B cell (primary cell): ENCODE data around the gene DENND2A. TPM values are rescaled to one million over a fixed set of nuclear protein-coding genes. Genes with fewer than 3 reads are reported as not detected.
"Not testable (repeated sequence)": the region's sequence is repeated elsewhere in the genome, so short reads cannot be mapped to it uniquely, and the experiment has no call there.

Source experiments
- ATAC-seq: fragments of 200-7000 bp; cut with Tn5 transposase; one replicate; pipeline ENCODE4 v1.10.0; 2021; ENCODE audit warnings: low read depth, mild to moderate bottlenecking, moderate number of reproducible peaks, moderate library complexity
- CTCF ChIA-PET: fragments of 350-600 bp; sonication (Branson Sonifier 250); formaldehyde crosslinking; loops from one replicate; lab custom pipeline; 2021; ENCODE audit warnings: antibody characterized with exemption, inconsistent platforms; lab: Charles Lee
- POLR2A ChIA-PET: fragments of 350-600 bp; sonication (Branson Sonifier 250); formaldehyde crosslinking; loops from one replicate; lab custom pipeline; 2021; ENCODE audit warnings: antibody characterized with exemption; lab: Charles Lee
- DNase-seq: peaks from one replicate; pipeline ENCODE4 v3.0.0; 2013
- H2AFZ ChIP-seq: 2 replicates; pipeline ENCODE4 v1.6.1; 2012; ENCODE audit warnings: mild to moderate bottlenecking, low read depth, low read length; ENCODE audit not compliant: insufficient read depth, poor library complexity, severe bottlenecking
- H3K27ac ChIP-seq, 2 donors: 1 replicate in 1 of 2; 2 replicates in 1 of 2; pipeline ENCODE4 v1.5.1; 2012 to 2013; ENCODE audit warnings: low read length in 2 of 2, mild to moderate bottlenecking in 2 of 2, moderate library complexity in 1 of 2
- H3K27me3 ChIP-seq, 4 experiments: fragments of 200-600 bp in 1 of 4; sonication (generic) in 1 of 4; replicated peaks in 1 of 4; 1 replicate in 2 of 4; 2 replicates in 2 of 4; pipeline versions ENCODE4 v1.6.1 to v1.7.0; 2013 to 2016; ENCODE audit warnings: low read length in 3 of 4, mild to moderate bottlenecking in 2 of 4, mixed read lengths in 1 of 4, moderate library complexity in 1 of 4; ENCODE audit not compliant: insufficient read depth in 4 of 4, control insufficient read depth in 3 of 4; ENCODE audit errors: control extremely low read depth in 1 of 4
- H3K36me3 ChIP-seq, 2 experiments: replicated peaks in 1 of 2; 1 replicate in 1 of 2; 2 replicates in 1 of 2; pipeline versions ENCODE4 v1.6.1 to v1.7.1; 2013; ENCODE audit warnings: low read length in 1 of 2; ENCODE audit not compliant: insufficient read depth in 2 of 2, control insufficient read depth in 1 of 2; ENCODE audit errors: control extremely low read depth in 1 of 2, extremely low read depth in 1 of 2
- H3K4me1 ChIP-seq, 2 donors: fragments of 200-600 bp in 1 of 2; sonication (generic) in 1 of 2; 1 replicate in 1 of 2; 2 replicates in 1 of 2; pipeline versions ENCODE4 v1.5.1 to v1.6.1; 2013 to 2017; ENCODE audit warnings: low read length in 2 of 2; ENCODE audit not compliant: control insufficient read depth in 2 of 2, insufficient read depth in 2 of 2
- H3K4me2 ChIP-seq: replicated peaks from 2 replicates; pipeline ENCODE3; 2012; ENCODE audit warnings: mild to moderate bottlenecking, low read depth, low read length; ENCODE audit not compliant: poor library complexity, severe bottlenecking
- H3K4me3 ChIP-seq, 5 experiments: fragments of 200-600 bp in 1 of 5; sonication (generic) in 1 of 5; 1 replicate in 3 of 5; 2 replicates in 2 of 5; pipeline versions ENCODE4 v1.5.1 to v1.7.0; 2011 to 2016; ENCODE audit warnings: low read length in 4 of 5, mild to moderate bottlenecking in 4 of 5, low read depth in 2 of 5, control low read depth in 1 of 5, moderate library complexity in 1 of 5; ENCODE audit not compliant: insufficient read depth in 1 of 5; ENCODE audit errors: control extremely low read depth in 1 of 5, extremely low read depth in 1 of 5
- H3K79me2 ChIP-seq: fragments of 200-600 bp; sonication (generic); one replicate; pipeline ENCODE4 v1.6.0; 2016; ENCODE audit warnings: low read length; ENCODE audit not compliant: control insufficient read depth, insufficient read depth
- H3K9ac ChIP-seq: fragments of 200-600 bp; sonication (generic); 2 replicates; pipeline ENCODE4 v1.6.1; 2017; ENCODE audit warnings: mild to moderate bottlenecking, low read length, moderate library complexity
- H3K9me3 ChIP-seq, 3 donors: one replicate each; pipeline versions ENCODE4 v1.6.1 to v1.7.1; 2013; ENCODE audit warnings: low read length in 2 of 3; ENCODE audit not compliant: control insufficient read depth in 2 of 3, insufficient read depth in 1 of 3; ENCODE audit errors: control extremely low read depth in 1 of 3
- H4K20me1 ChIP-seq: 2 replicates; pipeline ENCODE4 v1.6.0; 2012; ENCODE audit warnings: mild to moderate bottlenecking, low read length; ENCODE audit not compliant: insufficient read depth, control insufficient read depth, poor library complexity, severe bottlenecking
- H3K27ac Mint-ChIP-seq: one replicate; pipeline ENCODE4 v1.8.0; 2021; ENCODE audit warnings: mixed read lengths
- H3K27me3 Mint-ChIP-seq: one replicate; pipeline ENCODE4 v1.8.0; 2021; ENCODE audit warnings: mixed read lengths
- H3K4me1 Mint-ChIP-seq: one replicate; pipeline ENCODE4 v1.8.0; 2021; ENCODE audit warnings: mixed read lengths
- H3K4me3 Mint-ChIP-seq: one replicate; pipeline ENCODE4 v1.8.0; 2021; ENCODE audit warnings: mixed read lengths
- H3K9me3 Mint-ChIP-seq: one replicate; pipeline ENCODE4 v1.8.0; 2022; ENCODE audit warnings: mixed read lengths; ENCODE audit not compliant: insufficient read depth
- EZH2 ChIP-seq: IDR thresholded peaks from 2 replicates; pipeline ENCODE4 v1.6.1; 2012; ENCODE audit warnings: borderline replicate concordance, low read depth, mild to moderate bottlenecking, moderate library complexity, low read length; ENCODE audit not compliant: insufficient read depth, poor library complexity, severe bottlenecking
- WGBS: methylation state at CpG from one replicate; pipeline ENCODE4 v1.1.5; 2013; ENCODE audit warnings: missing lambda C conversion rate; ENCODE audit not compliant: insufficient coverage; 5-methylcytosine and 5-hydroxymethylcytosine counted together
- intact Hi-C: fragments of 100-400 bp; cut with micrococcal nuclease; formaldehyde crosslinking; loops from one replicate; pipeline ENCODE4 v1.10.0; 2022
- polyA plus RNA-seq: library from polyadenylated mRNA; depleted of rRNA; stranded (reverse); fragments of >200 nt; gene quantifications from 2 replicates; pipeline ENCODE4 v1.2.3, GENCODE V29; 2012
- total RNA-seq, 2 donors: library from RNA; stranded (reverse); fragments of 120-200 nt in 1 of 2; gene quantifications; 1 replicate in 1 of 2; 2 replicates in 1 of 2; pipeline versions ENCODE4 v1.2.3 to v1.2.4, GENCODE V29; 2013 to 2022
- TF ChIP-seq, protein P1 (sequence below): fragments of 200-600 bp; IDR thresholded peaks from one replicate; pipeline ENCODE4 v1.8.0; 2022; ENCODE audit warnings: antibody characterized with exemption, mild to moderate bottlenecking

The DENND2A gene
- total and polyA plus RNA-seq, 2 donors (not counting 1 experiment from before 2014, with no cell fraction given): 0.31 TPM; not detected in 1

DNA sequence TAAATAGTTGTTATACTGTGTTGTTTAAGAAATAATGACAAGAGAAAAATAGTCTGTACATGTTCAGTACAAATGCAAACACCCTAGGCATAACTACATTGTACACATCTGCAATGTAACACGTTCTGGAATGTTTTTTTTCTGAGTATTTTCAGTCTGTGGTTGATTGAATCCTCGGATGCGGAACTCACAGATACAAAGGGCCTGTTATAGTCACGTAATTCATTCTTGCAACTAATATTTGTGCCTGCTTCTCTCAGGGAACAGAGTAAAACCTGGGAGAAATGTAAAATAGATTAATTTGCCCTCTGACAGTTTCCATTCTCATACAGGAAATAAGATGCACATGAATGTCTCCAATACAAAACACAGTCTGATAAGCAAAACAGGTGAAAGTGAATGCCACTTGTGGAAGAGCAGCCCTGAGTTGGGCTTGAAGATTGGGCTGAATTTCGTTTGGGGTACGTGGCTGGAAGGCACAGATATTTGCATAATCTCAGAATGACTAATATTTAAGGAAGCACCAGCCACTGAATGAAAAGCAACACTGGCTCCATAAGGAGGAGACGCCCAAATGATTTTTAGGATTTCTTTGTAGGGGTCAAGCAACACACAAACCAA is 19.1 kb downstream of the DENND2A start:
- 76% methylated on average over 5 of the region's 7 CpGs for WGBS
- no peaks in the 10 kb centered on the region for H3K4me1 ChIP-seq
- H3K4me2 ChIP-seq: no peak overlapping the region

DNA sequence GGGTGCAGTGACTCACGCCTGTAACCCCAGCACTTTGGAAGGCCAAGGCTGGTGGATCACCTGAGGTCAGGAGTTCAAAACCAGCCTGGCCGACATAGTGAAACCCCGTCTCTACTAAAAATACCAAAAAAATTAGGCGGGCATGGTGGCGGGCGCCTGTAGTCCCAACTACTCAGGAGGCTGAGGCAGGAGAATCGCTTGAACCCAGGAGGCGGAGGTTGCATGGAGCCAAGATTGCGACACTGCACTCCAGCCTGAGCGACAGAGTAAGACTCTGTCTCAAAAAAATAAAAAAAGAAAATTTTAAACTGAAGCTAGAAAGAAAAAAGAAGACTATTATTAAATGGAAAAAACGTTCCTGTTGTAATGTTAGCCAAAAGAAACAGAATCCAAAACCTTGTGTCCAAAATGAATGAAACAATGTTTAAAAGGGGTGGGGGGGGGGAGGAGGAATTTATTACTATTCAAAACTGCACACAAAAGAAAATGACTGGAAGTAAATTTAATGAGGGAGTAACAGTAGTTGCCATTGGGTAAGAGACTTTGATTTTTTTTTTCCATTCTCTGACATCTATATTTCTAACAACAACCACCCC is 20.6 kb downstream of the DENND2A start:
- ATAC-seq, H4K20me1 ChIP-seq, H3K27me3 ChIP-seq, H3K79me2 ChIP-seq, DNase-seq, H3K36me3 ChIP-seq, H3K9ac ChIP-seq, H3K4me1 ChIP-seq, H3K4me1 Mint-ChIP-seq, H3K27ac ChIP-seq, H3K9me3 Mint-ChIP-seq, H2AFZ ChIP-seq, POLR2A ChIA-PET, H3K9me3 ChIP-seq, H3K4me3 Mint-ChIP-seq, H3K4me3 ChIP-seq, intact Hi-C loops, H3K4me2 ChIP-seq, H3K27ac Mint-ChIP-seq, H3K27me3 Mint-ChIP-seq: not testable (repeated sequence)
- CTCF ChIA-PET: interaction anchor here (0.6 to 1.2 kb wide), 2 partner anchors 98 to 224 kb away, joined by 3 to 6 read pairs; no protein-coding TSS in a partner anchor
- 94% methylated on average over 8 of the region's 11 CpGs for WGBS

More for the DNA sequence above, 19.1 kb downstream of the DENND2A start:
- Histone ChIP-seq H4K20me1 (no peaks in the 10 kb centered on the region), H3K36me3 (no peaks in the 10 kb centered on the region), H3K9me3 (no peaks in the 10 kb centered on the region), H3K27ac (no peak overlapping the region), H3K9ac (no peak overlapping the region), H3K4me3 (no peak overlapping the region), H3K27me3 (no peaks in the 10 kb centered on the region), H3K79me2 (no peaks in the 10 kb centered on the region), H2AFZ (no peak overlapping the region)
- DNase-seq (no peak), ATAC-seq (no peak)
- CTCF ChIA-PET: no interaction called here
- POLR2A ChIA-PET: no interaction called here
- Mint-ChIP-seq H3K9me3 (no peaks in the 10 kb centered on the region), H3K4me3 (no peak overlapping the region), H3K27me3 (peaks cover 7% of the 10 kb centered on the region), H3K4me1 (peaks cover 7% of the 10 kb centered on the region), H3K27ac (no peak overlapping the region)
- intact Hi-C loops: no loop called here
- TF ChIP-seq, protein P1, sequence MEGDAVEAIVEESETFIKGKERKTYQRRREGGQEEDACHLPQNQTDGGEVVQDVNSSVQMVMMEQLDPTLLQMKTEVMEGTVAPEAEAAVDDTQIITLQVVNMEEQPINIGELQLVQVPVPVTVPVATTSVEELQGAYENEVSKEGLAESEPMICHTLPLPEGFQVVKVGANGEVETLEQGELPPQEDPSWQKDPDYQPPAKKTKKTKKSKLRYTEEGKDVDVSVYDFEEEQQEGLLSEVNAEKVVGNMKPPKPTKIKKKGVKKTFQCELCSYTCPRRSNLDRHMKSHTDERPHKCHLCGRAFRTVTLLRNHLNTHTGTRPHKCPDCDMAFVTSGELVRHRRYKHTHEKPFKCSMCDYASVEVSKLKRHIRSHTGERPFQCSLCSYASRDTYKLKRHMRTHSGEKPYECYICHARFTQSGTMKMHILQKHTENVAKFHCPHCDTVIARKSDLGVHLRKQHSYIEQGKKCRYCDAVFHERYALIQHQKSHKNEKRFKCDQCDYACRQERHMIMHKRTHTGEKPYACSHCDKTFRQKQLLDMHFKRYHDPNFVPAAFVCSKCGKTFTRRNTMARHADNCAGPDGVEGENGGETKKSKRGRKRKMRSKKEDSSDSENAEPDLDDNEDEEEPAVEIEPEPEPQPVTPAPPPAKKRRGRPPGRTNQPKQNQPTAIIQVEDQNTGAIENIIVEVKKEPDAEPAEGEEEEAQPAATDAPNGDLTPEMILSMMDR: no peak
- TF ChIP-seq EZH2: no peak
